ENCODE measurements around the gene RAB3GAP2.

The RAB3GAP2 gene

GRCh38 chr1:220176540-220176939 is 95.7 kb downstream of the RAB3GAP2 start:
- no peak for TF ChIP-seq REST (IDR thresholded peaks at IDR 0.05; ENCODE audit: low read depth)
- no peak for TF ChIP-seq TEAD4 (IDR thresholded peaks at IDR 0.05)
- TF ChIP-seq ZBTB7A (IDR thresholded peaks at IDR 0.05; ENCODE audit: low read depth), result no peak
- no peak for TF ChIP-seq EGR1 (IDR thresholded peaks at IDR 0.05)
- no peak for TF ChIP-seq CEBPB (IDR thresholded peaks at IDR 0.05)
- TF ChIP-seq TCF12 (IDR thresholded peaks at IDR 0.05; ENCODE audit: low read depth), result no peak
- no peak for TF ChIP-seq NFIC (IDR thresholded peaks at IDR 0.05)
- no peak for TF ChIP-seq FOXM1 (IDR thresholded peaks at IDR 0.05; ENCODE audit: borderline replicate concordance, low read depth)
- TF ChIP-seq USF1 (IDR thresholded peaks at IDR 0.05), result no peak
- TF ChIP-seq CREB1 (IDR thresholded peaks at IDR 0.05; ENCODE audit: low read depth), result no peak
- TF ChIP-seq YY1 (IDR thresholded peaks at IDR 0.05; ENCODE audit: low read depth), result no peak
- TF ChIP-seq MAX (IDR thresholded peaks at IDR 0.05), result no peak
- no peak for TF ChIP-seq EP300 (IDR thresholded peaks at IDR 0.05; ENCODE audit: borderline replicate concordance)
- TF ChIP-seq RAD21 (IDR thresholded peaks at IDR 0.05; ENCODE audit: low read depth), result no peak

- TF ChIP-seq FOXM1 (IDR thresholded peaks at IDR 0.05; ENCODE audit: borderline replicate concordance, low read depth) (no peak), EGR1 (IDR thresholded peaks at IDR 0.05) (no peak), CEBPB (IDR thresholded peaks at IDR 0.05) (no peak), RAD21 (IDR thresholded peaks at IDR 0.05; ENCODE audit: low read depth) (no peak), YY1 (IDR thresholded peaks at IDR 0.05; ENCODE audit: low read depth) (no peak), ZBTB7A (IDR thresholded peaks at IDR 0.05; ENCODE audit: low read depth) (no peak)
Observed at GRCh38 chr1:220170836-220171526, 101.3 kb downstream of the RAB3GAP2 start.

- TF ChIP-seq TEAD4 (IDR thresholded peaks at IDR 0.05) (no peak), TAF1 (IDR thresholded peaks at IDR 0.05; ENCODE audit: low read depth) (no peak), CEBPB (IDR thresholded peaks at IDR 0.05) (no peak)
Observed at GRCh38 chr1:220166853-220167252, 105.4 kb downstream of the RAB3GAP2 start.

GRCh38 chr1:220164517-220164916 is 107.7 kb downstream of the RAB3GAP2 start:
- TF ChIP-seq REST (IDR thresholded peaks at IDR 0.05; ENCODE audit: low read depth) (no peak), EGR1 (IDR thresholded peaks at IDR 0.05) (no peak)

GRCh38 chr1:220164116-220164515 is 108.1 kb downstream of the RAB3GAP2 start:
- TF ChIP-seq ZBTB7A (IDR thresholded peaks at IDR 0.05; ENCODE audit: low read depth) (no peak), MAX (IDR thresholded peaks at IDR 0.05) (no peak), TAF1 (IDR thresholded peaks at IDR 0.05; ENCODE audit: low read depth) (no peak), TCF12 (IDR thresholded peaks at IDR 0.05; ENCODE audit: low read depth) (no peak), CEBPB (IDR thresholded peaks at IDR 0.05) (no peak), RAD21 (IDR thresholded peaks at IDR 0.05; ENCODE audit: low read depth) (no peak), EGR1 (IDR thresholded peaks at IDR 0.05) (no peak), YY1 (IDR thresholded peaks at IDR 0.05; ENCODE audit: low read depth) (no peak), USF1 (IDR thresholded peaks at IDR 0.05) (no peak), FOXM1 (IDR thresholded peaks at IDR 0.05; ENCODE audit: borderline replicate concordance, low read depth) (no peak), NFIC (IDR thresholded peaks at IDR 0.05) (no peak), TEAD4 (IDR thresholded peaks at IDR 0.05) (no peak), REST (IDR thresholded peaks at IDR 0.05; ENCODE audit: low read depth) (no peak), CREB1 (IDR thresholded peaks at IDR 0.05; ENCODE audit: low read depth) (no peak), EP300 (IDR thresholded peaks at IDR 0.05; ENCODE audit: borderline replicate concordance) (no peak)
